Skin of body (tissue), 2 donors: Measurements from ENCODE around the gene FRG2C. TPM values are rescaled to one million over a fixed set of nuclear protein-coding genes. Genes with fewer than 3 reads are reported as not detected.
"Not testable (repeated sequence)": the region's sequence is repeated elsewhere in the genome, so short reads cannot be mapped to it uniquely, and the experiment has no call there.

Experiments
- DNase-seq: peaks from one replicate; lab custom pipeline; 2025; lab: John Stamatoyannopoulos, UW
- total RNA-seq: library from RNA; depleted of rRNA; stranded (reverse); fragments of >200 nt; gene quantifications from one replicate; pipeline ENCODE4 v1.2.3, GENCODE V29; 2014

The FRG2C gene
- not detected for total RNA-seq

- DNase-seq = not testable (repeated sequence)
Observed at GRCh38 chr3:75664028-75664427, at the start of gene FRG2C. Gene FRG2C (plus strand): TSS chr3:75664328. CDS start chr3:75664380, 52 bp downstream.

- DNase-seq = not testable (repeated sequence)
Observed at GRCh38 chr3:75618666-75619305, 45.3 kb upstream of the FRG2C start.

GRCh38 chr3:75619481-75620031 is 44.6 kb upstream of the FRG2C start:
- DNase-seq = not testable (repeated sequence)

- not testable (repeated sequence) for DNase-seq
Observed at GRCh38 chr3:75621772-75622171, 42.4 kb upstream of the FRG2C start.

GRCh38 chr3:75623656-75624055 is 40.5 kb upstream of the FRG2C start:
- DNase-seq = not testable (repeated sequence)

GRCh38 chr3:75630887-75631535 is 33.1 kb upstream of the FRG2C start:
- not testable (repeated sequence) for DNase-seq

GRCh38 chr3:75631541-75631940 is 32.6 kb upstream of the FRG2C start:
- DNase-seq = no peak

GRCh38 chr3:75638947-75639346 is 25.2 kb upstream of the FRG2C start:
- not testable (repeated sequence) for DNase-seq

- DNase-seq = not testable (repeated sequence)
Observed at GRCh38 chr3:75641107-75641517, 23.0 kb upstream of the FRG2C start.

- not testable (repeated sequence) for DNase-seq
Observed at GRCh38 chr3:75643031-75643800, 20.9 kb upstream of the FRG2C start.

- DNase-seq = not testable (repeated sequence)
Observed at GRCh38 chr3:75645548-75645947, 18.6 kb upstream of the FRG2C start.

GRCh38 chr3:75650191-75650590 is 13.9 kb upstream of the FRG2C start:
- DNase-seq = no peak

GRCh38 chr3:75655101-75655904 is 8.8 kb upstream of the FRG2C start:
- DNase-seq = not testable (repeated sequence)

GRCh38 chr3:75655956-75656355 is 8.2 kb upstream of the FRG2C start:
- DNase-seq = not testable (repeated sequence)

- not testable (repeated sequence) for DNase-seq
Observed at GRCh38 chr3:75658411-75659107, 5.6 kb upstream of the FRG2C start.

- DNase-seq = not testable (repeated sequence)
Observed at GRCh38 chr3:75659108-75659433, 5.1 kb upstream of the FRG2C start.

- not testable (repeated sequence) for DNase-seq
Observed at GRCh38 chr3:75665626-75666025, 1.5 kb downstream of the FRG2C start.

- DNase-seq = not testable (repeated sequence)
Observed at GRCh38 chr3:75667757-75668701, 3.9 kb downstream of the FRG2C start.

GRCh38 chr3:75668759-75669347 is 4.7 kb downstream of the FRG2C start:
- DNase-seq = not testable (repeated sequence)
